Measurements from ENCODE around the gene GABRB1. TPM values are rescaled to one million over a fixed set of nuclear protein-coding genes. Genes with fewer than 3 reads are reported as not detected.

GABRB1 gene
- total RNA-seq, 1 experiment from 2014 or later = not detected

DNA sequence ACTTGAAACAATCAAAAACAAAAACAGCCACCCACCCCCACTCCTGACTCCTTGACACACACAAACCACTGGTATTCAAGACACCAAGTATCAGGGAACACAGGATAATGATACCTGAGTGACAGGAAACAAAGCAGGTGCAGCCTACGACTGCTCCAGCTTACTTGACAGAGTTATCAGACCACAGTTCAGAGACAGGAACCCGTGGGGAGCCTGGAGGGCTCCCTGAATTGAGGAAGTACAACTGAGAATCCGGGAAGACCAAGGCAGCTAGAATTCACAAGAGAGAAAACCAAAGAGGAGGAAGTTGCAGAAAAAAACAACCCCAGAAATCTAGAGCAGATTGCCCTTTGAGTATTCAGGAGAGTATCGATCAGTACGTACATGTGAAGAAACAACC, 411.6 kb downstream of the GABRB1 start (continued):
- TF ChIP-seq, protein P1, sequence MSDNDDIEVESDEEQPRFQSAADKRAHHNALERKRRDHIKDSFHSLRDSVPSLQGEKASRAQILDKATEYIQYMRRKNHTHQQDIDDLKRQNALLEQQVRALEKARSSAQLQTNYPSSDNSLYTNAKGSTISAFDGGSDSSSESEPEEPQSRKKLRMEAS (IDR thresholded peaks at IDR 0.05) = no peak

DNA sequence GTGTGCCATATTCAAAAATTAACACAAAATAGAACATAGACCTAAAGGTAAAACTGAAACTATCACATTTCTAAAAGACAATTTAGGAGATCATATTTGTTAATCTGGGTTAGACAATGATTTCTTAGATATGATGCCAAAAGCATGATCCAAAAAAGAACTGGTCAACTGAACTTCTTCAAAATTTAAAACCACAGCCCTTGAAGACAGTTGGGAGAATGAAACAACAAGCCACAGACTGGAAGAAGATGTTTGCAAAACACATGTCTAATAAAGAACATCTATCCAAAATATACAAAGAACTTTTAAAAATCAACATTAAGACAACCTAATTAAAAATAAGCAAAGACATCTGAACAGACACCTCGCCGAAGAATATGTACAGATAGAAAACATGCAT, 412.7 kb downstream of the GABRB1 start:
- RAD21 ChIA-PET (ENCODE audit: low non-redundant PET in 1 of 2, low total read pairs in 2 of 2, uncharacterized antibody in 2 of 2, unreplicated experiment in 2 of 2) = no interaction called here
- Histone ChIP-seq H3K9me3 (ENCODE audit: control insufficient read depth in 1 of 2, insufficient read depth in 1 of 2, low read depth in 1 of 2, low read length in 2 of 2) (no peaks in the 10 kb centered on the region), H3K9ac (ENCODE audit: low read length) (no peak overlapping the region), H3K9me2 (ENCODE audit: insufficient read depth) (no peaks in the 10 kb centered on the region), H3K4me2 (ENCODE audit: low read length) (no peak overlapping the region), H3K27me3 (ENCODE audit: insufficient read depth, low read length) (no peaks in the 10 kb centered on the region), H4K20me1 (ENCODE audit: insufficient read depth) (no peaks in the 10 kb centered on the region), H3K27ac (ENCODE audit: low read depth, low read length) (no peak overlapping the region), H3K79me2 (ENCODE audit: insufficient read depth, low read length) (no peaks in the 10 kb centered on the region), H3K4me1 (ENCODE audit: control insufficient read depth in 1 of 2, insufficient read depth in 2 of 2, low read length in 2 of 2) (no peaks in the 10 kb centered on the region), H3K36me3 (ENCODE audit: control insufficient read depth in 1 of 2, insufficient read depth in 2 of 2, low read length in 2 of 2) (no peaks in the 10 kb centered on the region), H3K4me3 (replicated peaks in 1 of 2; ENCODE audit: low read depth in 1 of 2, low read length in 2 of 2) (no peak overlapping the region), H2AFZ (ENCODE audit: low read depth, low read length, poor library complexity, severe bottlenecking) (no peak overlapping the region)
- DNase-seq (ENCODE audit: low read depth, low spot score) (no peak), ATAC-seq (no peak)
- no peak for TF ChIP-seq EZH2phosphoT487 (IDR thresholded peaks at IDR 0.05; ENCODE audit: borderline replicate concordance)
- no peak for TF ChIP-seq SRF (IDR thresholded peaks at IDR 0.05; ENCODE audit: low read depth)
- TF ChIP-seq, protein P2, sequence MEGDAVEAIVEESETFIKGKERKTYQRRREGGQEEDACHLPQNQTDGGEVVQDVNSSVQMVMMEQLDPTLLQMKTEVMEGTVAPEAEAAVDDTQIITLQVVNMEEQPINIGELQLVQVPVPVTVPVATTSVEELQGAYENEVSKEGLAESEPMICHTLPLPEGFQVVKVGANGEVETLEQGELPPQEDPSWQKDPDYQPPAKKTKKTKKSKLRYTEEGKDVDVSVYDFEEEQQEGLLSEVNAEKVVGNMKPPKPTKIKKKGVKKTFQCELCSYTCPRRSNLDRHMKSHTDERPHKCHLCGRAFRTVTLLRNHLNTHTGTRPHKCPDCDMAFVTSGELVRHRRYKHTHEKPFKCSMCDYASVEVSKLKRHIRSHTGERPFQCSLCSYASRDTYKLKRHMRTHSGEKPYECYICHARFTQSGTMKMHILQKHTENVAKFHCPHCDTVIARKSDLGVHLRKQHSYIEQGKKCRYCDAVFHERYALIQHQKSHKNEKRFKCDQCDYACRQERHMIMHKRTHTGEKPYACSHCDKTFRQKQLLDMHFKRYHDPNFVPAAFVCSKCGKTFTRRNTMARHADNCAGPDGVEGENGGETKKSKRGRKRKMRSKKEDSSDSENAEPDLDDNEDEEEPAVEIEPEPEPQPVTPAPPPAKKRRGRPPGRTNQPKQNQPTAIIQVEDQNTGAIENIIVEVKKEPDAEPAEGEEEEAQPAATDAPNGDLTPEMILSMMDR (IDR thresholded peaks at IDR 0.05 in 2 of 3, conservative IDR thresholded peaks at IDR 0.05 in 1 of 3; ENCODE audit: borderline replicate concordance in 1 of 3, insufficient read depth in 1 of 3, low read depth in 2 of 3, low read length in 2 of 3) = no peak
- no peak for TF ChIP-seq POLR2AphosphoS5 (IDR thresholded peaks at IDR 0.05; ENCODE audit: low read depth, low read length)
- TF ChIP-seq SP1 (IDR thresholded peaks at IDR 0.05; ENCODE audit: low read depth) = no peak
- no peak for TF ChIP-seq POLR2A (IDR thresholded peaks at IDR 0.05; ENCODE audit: borderline replicate concordance, extremely low read depth, insufficient read depth, insufficient read length)
- TF ChIP-seq CBX3 (IDR thresholded peaks at IDR 0.05; ENCODE audit: low read depth) = no peak
- TF ChIP-seq JUND (IDR thresholded peaks at IDR 0.05) = no peak
- no peak for TF ChIP-seq CEBPB (IDR thresholded peaks at IDR 0.05; ENCODE audit: low read depth)
- no peak for TF ChIP-seq FOSL1 (IDR thresholded peaks at IDR 0.05; ENCODE audit: low read depth)
- TF ChIP-seq, protein P1 (IDR thresholded peaks at IDR 0.05) = no peak
- TF ChIP-seq, protein P3, sequence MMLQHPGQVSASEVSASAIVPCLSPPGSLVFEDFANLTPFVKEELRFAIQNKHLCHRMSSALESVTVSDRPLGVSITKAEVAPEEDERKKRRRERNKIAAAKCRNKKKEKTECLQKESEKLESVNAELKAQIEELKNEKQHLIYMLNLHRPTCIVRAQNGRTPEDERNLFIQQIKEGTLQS (IDR thresholded peaks at IDR 0.05) = no peak
- no peak for TF ChIP-seq ZNF274 (IDR thresholded peaks at IDR 0.05; ENCODE audit: low read depth, low read length)
- no peak for TF ChIP-seq ZFX (IDR thresholded peaks at IDR 0.05)
- TF ChIP-seq, protein P4, sequence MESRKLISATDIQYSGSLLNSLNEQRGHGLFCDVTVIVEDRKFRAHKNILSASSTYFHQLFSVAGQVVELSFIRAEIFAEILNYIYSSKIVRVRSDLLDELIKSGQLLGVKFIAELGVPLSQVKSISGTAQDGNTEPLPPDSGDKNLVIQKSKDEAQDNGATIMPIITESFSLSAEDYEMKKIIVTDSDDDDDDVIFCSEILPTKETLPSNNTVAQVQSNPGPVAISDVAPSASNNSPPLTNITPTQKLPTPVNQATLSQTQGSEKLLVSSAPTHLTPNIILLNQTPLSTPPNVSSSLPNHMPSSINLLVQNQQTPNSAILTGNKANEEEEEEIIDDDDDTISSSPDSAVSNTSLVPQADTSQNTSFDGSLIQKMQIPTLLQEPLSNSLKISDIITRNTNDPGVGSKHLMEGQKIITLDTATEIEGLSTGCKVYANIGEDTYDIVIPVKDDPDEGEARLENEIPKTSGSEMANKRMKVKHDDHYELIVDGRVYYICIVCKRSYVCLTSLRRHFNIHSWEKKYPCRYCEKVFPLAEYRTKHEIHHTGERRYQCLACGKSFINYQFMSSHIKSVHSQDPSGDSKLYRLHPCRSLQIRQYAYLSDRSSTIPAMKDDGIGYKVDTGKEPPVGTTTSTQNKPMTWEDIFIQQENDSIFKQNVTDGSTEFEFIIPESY (IDR thresholded peaks at IDR 0.05; ENCODE audit: extremely low read depth, insufficient replicate concordance, low read length) = no peak
- no peak for TF ChIP-seq TCF7L2 (IDR thresholded peaks at IDR 0.05; ENCODE audit: borderline replicate concordance, extremely low read depth, insufficient read depth, insufficient read length)
- CTCF ChIA-PET = no interaction called here
- POLR2A ChIA-PET = no interaction called here
- no TSS peak for BruUV-seq (replicated peaks)
- intact Hi-C loops (cut with micrococcal nuclease) = no loop called here

All from HCT116 (cell line).